ENCODE results near the gene PTPN1.

The PTPN1 gene

DNA sequence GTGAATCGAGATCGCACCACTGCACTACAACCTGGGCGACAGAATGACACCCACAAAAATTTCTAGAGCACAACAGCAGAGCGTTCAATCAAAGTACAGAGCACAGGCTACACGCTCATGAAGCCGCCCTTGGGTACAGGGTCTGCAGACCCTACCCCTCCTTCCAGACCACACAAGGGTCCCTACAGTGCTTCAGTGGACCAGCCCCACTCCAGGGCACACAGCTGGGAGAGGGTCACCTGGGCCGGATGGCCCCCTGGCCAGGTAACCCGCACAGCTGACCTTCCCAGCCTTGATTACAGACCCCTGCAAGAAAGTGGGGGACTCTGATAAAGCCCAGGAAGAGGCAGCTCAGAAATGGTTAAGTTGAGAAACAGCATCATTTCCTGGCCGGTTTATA lies 117.6 kb downstream of the PTPN1 start:
- FAIRE-seq = peak; percentile 65
- no peak for DNase-seq (ENCODE audit: insufficient read length, low spot score)

DNA sequence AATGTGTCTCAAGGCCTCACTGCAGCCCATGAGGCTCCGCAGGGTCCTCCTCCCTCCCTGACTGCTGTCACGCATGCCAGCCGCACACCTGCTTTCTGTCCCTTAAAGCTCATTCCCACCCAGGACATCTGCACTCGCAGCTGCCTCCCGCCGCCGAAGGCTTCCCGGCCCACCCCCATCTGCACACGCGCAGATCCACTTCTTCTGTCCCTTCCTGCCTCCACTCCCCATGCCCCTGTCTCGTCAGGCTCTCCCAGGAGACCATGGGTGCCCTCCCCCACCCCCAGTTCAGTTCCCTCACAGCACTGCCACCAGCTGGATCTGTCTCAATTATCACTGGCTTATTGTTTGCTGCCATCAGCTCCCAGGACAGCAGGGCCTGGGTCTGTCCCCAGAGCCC lies 118.1 kb downstream of the PTPN1 start:
- DNase-seq (ENCODE audit: insufficient read length, low spot score) (no peak), FAIRE-seq (no peak)

- DNase-seq (ENCODE audit: insufficient read length, low spot score) (no peak), FAIRE-seq (peak; percentile 65)
These were observed 118.9 kb downstream of the PTPN1 start for GRCh38 chr20:50628853-50629669.

- FAIRE-seq = no peak
- no peak for DNase-seq (ENCODE audit: insufficient read length, low spot score)
These were observed 119.5 kb downstream of the PTPN1 start for GRCh38 chr20:50629670-50630045.

- DNase-seq (ENCODE audit: insufficient read length, low spot score) (no peak), FAIRE-seq (peak; percentile 67)
These were observed 120.5 kb downstream of the PTPN1 start for GRCh38 chr20:50630578-50631263.

GRCh38 chr20:50632236-50632635 lies 122.1 kb downstream of the PTPN1 start:
- FAIRE-seq (peak; percentile 49), DNase-seq (ENCODE audit: insufficient read length, low spot score) (no peak)

DNA sequence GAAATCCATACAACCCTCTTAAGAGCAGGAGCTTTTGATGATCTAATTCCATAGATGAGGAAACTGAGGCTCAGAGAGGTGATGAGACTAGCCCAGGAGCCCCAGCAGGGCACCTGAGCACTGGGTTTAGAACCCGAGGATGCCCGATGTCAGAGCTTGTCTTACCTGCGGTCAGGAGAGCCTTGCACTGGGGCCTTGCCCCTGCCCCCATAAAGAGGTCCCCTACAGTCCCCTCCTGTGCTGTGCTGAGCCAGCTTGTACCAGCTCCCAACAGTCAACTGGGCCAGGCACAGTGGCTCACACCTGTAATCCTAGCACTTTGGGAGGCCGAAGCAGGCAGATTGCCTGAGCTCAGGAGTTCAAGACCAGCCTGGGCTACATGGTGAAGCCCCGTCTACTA lies 122.5 kb downstream of the PTPN1 start:
- no peak for DNase-seq (ENCODE audit: insufficient read length, low spot score)
- no peak for FAIRE-seq

DNA sequence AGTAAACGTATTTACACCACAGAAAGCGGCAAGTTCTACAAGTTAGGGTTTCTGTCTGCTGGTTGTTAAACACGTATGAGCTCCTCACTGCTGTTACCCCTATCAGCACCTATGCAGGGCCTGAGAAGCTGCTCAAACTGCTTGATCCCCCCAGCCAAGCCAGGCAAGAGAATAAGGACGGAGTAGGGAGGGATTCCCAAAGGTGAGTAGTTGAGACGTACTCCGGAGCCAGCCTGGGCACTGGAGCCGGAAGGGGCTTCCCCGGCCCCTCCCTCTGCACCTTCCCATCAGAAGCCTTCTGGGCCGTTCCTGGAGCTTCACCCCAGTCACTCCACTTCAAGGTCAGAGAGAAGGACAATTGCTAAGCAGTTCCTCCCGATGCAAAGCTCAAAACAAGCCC lies 123.2 kb downstream of the PTPN1 start:
- DNase-seq (ENCODE audit: insufficient read length, low spot score) (no peak), FAIRE-seq (no peak)

GRCh38 chr20:50634191-50634590 lies 124.0 kb downstream of the PTPN1 start:
- DNase-seq (ENCODE audit: insufficient read length, low spot score) (no peak), FAIRE-seq (no peak)

Measured in HTR-8/SVneo (cell line).